GM21360 (cell line): Measurements from ENCODE around the gene GOLGA6L7.
"Not testable (repeated sequence)": the region's sequence is repeated elsewhere in the genome, so short reads cannot be mapped to it uniquely, and the experiment has no call there.

ENCODE experiments used
- ATAC-seq: cut with Tn5 transposase; IDR thresholded peaks from one replicate; pipeline ENCODE4 v1.9.1; 2021; ENCODE audit warnings: mild to moderate bottlenecking, moderate library complexity; ENCODE audit not compliant: unreplicated experiment

GOLGA6L7 gene

DNA sequence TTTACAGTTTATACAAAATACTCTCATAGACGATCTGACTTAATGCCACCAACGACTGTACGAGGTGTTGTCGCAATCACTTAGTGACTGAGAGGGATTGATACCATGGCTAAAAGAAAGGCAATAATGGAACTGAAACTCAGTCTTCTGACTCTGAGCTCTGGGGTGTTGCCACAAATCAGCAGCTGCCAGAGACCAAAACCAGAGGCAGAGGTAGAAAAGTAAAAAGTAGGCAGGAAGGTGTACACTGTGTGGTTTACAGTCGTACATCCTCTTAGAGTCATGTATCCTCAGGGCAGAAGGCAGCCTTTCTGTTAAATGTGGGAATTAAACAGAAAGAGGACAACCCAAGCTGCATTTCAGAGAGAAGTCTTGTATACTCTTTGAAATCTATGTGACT lies 1.2 kb downstream of the GOLGA6L7 start:
- ATAC-seq, result not testable (repeated sequence)

- not testable (repeated sequence) for ATAC-seq
These were observed 4.3 kb downstream of the GOLGA6L7 start for GRCh38 chr15:28844147-28844546.

DNA sequence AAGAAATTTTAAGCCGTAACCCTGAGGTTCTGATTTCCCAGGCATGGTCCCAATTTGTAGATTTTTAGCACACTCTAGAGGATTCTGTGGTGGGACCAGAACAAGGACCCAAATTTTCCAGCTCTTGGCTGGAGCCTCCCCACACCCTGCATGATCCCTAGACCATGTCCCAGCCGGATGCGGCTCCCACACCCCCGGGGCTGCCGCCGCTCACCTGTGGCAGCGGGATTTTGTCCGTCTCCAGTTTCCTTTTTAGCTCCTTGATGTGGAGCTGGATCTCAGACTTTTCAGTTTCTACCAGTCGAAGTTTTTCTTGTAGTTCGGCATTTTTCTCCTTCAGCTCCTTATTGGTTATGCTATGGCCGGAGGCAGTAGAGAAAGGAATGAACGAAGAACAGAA lies 4.9 kb downstream of the GOLGA6L7 start:
- ATAC-seq, result not testable (repeated sequence)

DNA sequence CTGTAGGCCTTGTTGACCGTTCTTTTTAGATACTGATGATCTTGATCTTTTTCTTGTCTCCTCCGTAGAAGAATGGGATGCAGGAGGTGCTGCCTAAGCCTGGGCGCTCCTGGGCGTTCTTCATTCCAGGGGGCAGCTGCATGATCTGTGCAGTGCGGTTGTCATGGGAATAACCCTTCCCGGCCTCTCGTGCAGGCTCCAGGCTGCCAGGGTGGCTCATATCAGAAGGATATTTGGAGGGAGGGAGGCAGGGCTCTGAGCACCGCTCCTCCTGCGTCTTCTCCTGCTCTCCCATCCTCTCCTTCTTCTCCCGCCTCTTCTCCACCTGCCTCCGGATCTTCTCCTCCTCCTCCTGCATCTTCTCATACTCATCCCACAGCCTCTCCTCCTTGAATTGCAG lies 6.2 kb downstream of the GOLGA6L7 start:
- ATAC-seq, result not testable (repeated sequence)

DNA sequence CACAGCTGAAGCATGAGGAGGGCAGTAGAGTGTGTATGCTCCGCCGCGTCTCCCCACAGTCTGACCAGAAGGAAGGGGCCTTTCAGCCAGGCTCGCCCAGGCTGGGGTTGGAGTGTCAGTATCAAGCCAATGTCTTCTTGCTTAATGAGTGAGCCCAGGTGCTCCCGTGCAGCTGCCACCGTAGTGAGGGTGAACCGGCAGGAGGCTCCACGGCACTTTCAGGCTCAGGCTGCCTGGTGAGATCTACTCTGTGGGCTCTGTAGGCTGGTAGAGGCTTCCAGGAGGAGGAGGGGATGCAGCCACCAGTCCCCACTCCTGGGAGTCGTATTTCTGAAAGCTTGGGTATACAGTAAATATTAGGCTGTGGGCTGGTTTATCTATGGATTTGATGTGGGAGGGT lies 8.2 kb downstream of the GOLGA6L7 start:
- not testable (repeated sequence) for ATAC-seq

GRCh38 chr15:28834957-28835585 lies 13.4 kb downstream of the GOLGA6L7 start:
- not testable (repeated sequence) for ATAC-seq

DNA sequence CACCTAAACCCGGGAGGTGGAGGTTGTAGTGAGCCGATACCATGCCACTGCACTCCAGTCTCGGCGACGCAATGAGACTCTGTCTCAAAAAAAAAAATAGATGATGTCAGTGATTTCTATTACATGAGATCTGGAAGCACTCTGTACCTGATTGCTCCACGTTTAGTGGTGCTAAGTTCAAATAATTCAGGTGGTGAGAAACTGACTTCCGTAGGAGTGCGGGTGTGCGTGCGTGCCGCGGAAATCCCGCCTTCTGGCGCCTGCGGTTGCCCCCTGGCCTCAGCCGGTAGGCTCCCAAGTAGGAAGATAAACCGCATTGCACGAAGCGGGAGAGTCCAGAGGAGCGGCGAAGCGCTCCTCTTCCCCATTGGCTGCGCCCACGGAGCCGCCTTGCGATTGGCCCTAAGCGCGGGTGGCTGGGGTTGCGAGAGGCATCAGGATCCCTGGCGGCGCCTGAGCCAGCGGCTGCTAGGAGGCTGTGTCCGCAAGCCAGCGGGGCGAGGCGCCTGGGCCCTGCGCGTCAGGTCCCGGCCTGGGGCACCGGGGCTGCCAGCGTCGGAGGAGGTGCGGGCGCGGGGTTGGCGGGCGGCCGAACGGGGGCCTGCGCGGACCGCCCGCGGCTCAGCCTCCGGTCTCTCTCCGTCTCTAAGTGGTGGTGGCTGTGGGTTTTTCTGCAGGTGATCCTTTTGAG lies 16.4 kb downstream of the GOLGA6L7 start:
- not testable (repeated sequence) for ATAC-seq

DNA sequence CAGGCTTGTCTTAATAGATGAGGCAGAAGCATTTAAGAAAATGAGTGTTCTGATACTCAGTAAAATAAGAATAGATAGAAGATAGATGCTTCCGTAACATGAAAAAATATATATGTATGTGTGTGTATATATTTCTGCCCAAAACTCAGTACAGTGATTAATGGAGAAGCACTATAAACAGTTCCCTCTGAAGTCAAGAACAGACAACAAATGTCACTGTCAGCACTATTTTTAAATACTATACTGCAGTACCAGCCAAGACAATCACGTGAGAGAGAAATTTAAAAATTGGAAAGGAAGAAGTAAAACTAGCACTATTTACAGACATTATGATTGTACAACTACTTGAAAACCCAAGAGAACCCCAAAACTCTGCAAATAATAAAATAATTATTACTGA lies 27.0 kb downstream of the GOLGA6L7 start:
- ATAC-seq, result not testable (repeated sequence)

- ATAC-seq, result not testable (repeated sequence)
These were observed 28.5 kb downstream of the GOLGA6L7 start for GRCh38 chr15:28819930-28820295.

GRCh38 chr15:28819019-28819929 lies 29.2 kb downstream of the GOLGA6L7 start:
- ATAC-seq, result not testable (repeated sequence)

GRCh38 chr15:28818168-28818567 lies 30.3 kb downstream of the GOLGA6L7 start:
- ATAC-seq, result not testable (repeated sequence)

- not testable (repeated sequence) for ATAC-seq
These were observed 34.4 kb downstream of the GOLGA6L7 start for GRCh38 chr15:28814059-28814458.

GRCh38 chr15:28813392-28813791 lies 35.1 kb downstream of the GOLGA6L7 start:
- ATAC-seq, result not testable (repeated sequence)

GRCh38 chr15:28811852-28812550 lies 36.4 kb downstream of the GOLGA6L7 start:
- ATAC-seq, result not testable (repeated sequence)

DNA sequence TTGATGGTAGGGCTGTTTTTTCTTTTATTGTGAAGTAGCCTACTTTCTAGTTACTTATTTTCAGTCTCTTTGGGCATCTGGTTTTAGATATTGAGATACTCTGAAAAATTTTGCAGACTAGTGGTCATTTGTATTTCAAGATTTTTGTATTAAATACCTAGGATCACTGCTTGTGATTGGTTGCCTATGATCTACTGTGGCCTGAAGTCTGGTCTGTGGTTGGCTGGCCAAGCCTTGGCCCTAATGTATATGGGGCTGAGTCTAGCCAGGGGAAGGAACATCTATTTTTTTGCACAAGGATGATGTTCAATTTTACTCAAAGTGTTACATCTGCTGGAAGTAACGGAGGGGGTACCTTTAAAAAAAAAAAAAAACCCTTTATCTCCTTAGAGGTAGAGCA lies 38.0 kb downstream of the GOLGA6L7 start:
- not testable (repeated sequence) for ATAC-seq

DNA sequence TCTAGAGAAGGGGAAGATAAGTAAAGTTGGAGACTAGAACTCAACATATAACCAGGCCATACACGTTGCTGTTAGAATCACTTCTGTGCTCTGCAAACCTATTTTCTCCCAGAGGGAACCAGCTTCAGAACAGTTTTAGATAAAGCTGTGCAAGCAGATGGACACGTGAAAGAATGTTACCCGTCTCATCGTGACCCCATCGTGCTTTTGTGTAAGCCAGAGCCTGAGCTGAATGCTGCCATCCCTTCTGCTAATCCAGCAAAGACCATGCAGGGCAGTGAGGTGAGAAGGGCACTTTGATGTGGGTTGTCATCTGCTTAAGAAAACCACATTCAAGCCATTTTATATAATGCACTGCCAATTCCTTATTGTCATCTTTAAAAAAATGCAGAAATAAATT lies 40.3 kb downstream of the GOLGA6L7 start:
- ATAC-seq, result not testable (repeated sequence)

DNA sequence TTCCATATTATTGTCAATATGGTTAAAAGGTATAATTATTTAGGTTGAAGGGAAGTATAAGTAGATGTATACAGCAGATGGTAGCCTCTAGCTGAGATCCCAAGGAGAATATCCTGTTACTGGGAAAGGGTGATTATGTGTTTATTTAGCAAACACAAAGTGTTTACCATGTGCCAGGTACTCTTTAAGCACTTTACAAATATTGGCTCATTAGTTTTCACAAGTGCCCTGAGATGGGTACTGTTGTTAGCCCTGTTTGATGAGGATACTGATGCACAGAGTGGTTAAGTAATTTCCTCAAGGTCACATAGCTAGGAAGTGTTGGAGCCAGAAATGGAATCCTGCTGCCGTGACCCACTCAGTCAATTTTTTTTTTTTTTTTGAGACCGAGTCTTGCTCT lies 48.1 kb downstream of the GOLGA6L7 start:
- ATAC-seq, result not testable (repeated sequence)

DNA sequence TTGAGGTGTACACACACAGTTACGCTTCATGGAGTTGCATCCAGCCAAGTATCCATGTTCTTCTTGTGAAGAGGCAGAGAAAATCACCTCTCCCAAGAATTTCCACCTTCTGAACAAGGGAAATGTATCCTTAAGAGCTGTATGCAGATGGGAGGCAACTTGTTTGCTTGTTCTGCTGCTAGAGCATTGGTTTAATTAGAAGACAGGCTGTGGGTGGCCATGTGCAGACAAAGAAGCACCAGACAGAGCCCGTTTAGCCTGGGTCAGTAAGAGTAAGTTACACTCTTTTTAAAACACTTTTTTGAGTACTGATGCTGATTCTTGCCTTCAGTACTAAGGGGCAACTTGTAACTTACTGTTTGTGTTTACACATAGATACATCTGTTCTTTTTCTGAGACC lies 50.2 kb downstream of the GOLGA6L7 start:
- not testable (repeated sequence) for ATAC-seq

DNA sequence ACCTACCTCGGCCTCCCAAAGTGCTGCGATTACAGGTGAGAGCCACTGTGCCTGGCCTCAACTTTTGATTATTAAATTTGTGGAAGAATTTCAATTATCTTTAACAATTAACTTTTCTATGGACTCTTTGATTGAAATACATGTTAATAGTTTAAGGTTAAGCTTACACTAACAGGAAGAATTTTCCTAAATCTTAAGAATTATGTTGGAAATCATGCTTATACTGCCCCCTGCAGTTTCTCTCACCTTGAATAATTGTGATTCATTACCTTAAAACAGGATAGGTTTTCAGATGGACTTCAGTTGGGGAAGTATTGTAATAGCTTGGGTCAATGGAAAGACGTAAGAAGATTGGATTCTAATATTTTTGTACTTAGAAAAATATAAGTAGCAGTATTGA lies 54.2 kb downstream of the GOLGA6L7 start:
- not testable (repeated sequence) for ATAC-seq
